ENCODE measurements around the gene LAMB2. TPM values are rescaled to one million over a fixed set of nuclear protein-coding genes. Genes with fewer than 3 reads are reported as not detected.

The LAMB2 gene
- total RNA-seq, 2 experiments from 2014 or later, result 0.44 TPM; not detected in 1

DNA sequence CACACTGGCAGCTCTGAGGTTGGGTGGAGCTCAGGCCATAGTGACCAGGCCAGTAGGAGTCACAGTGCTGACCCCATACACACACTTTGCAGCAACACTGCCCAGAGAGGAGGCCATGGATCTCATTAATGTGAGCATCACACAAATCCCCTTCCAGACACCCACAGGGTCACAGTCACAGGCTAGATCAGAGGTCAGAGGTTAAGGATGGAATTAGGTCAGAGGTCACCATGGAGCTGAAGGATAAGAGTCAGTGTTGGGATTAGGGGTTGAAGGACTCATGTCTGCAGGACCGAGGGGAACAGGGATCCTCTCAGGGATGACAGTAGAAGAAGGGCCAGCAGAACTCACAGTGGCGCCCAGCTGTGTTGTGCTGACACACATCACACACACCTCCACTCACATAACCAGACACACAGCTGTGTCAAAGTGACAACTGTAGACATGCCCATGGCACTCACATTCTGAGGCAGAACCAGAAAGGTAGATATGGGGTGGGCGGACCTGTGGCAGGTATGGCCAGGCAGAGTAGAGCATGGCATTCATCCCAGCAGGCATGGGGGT, 20.6 kb upstream of the LAMB2 start:
- intact Hi-C loops (cut with micrococcal nuclease; ENCODE audit: unreplicated experiment), result no loop called here
- CTCF ChIA-PET (ENCODE audit: unreplicated experiment), result no interaction called here
- no peaks in the 10 kb centered on the region for H4K20me1 ChIP-seq (ENCODE audit: insufficient read depth, low read length)

DNA sequence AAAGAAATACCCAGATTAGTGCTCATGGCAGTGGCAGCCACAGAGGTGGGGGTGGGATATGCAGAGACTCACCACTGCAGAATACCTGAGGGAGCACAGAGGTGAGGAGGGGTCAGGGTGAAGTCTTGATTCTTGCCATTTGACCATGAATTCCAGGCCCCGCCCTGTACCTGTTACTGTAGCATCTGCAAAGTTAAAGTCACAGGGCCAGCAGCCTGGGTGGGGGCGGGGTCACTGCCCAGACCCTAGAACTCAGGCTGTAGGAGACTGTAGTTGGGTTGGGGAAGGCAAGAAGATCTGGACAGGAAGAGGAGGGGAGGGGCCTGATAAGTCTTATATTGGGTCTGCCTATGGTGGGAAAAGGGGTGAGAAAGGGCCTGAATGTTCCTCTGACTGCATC, 18.8 kb upstream of the LAMB2 start:
- H4K20me1 ChIP-seq (ENCODE audit: insufficient read depth, low read length), result no peaks in the 10 kb centered on the region
- H3K4me1 ChIP-seq (ENCODE audit: insufficient read depth, low read length, poor library complexity, severe bottlenecking), result no peaks in the 10 kb centered on the region
- no peak overlapping the region for H3K4me3 ChIP-seq (ENCODE audit: low read depth, low read length, poor library complexity, severe bottlenecking)
- no peak overlapping the region for H3K27ac ChIP-seq (ENCODE audit: low read depth, low read length, poor library complexity, severe bottlenecking)
- no peak for DNase-seq (ENCODE audit: low spot score)
- H2AFZ ChIP-seq (ENCODE audit: low read length), result no peak overlapping the region
- TF ChIP-seq EZH2phosphoT487 (IDR thresholded peaks at IDR 0.05; ENCODE audit: borderline replicate concordance, low read depth, low read length), result no peak
- TF ChIP-seq, protein P1, sequence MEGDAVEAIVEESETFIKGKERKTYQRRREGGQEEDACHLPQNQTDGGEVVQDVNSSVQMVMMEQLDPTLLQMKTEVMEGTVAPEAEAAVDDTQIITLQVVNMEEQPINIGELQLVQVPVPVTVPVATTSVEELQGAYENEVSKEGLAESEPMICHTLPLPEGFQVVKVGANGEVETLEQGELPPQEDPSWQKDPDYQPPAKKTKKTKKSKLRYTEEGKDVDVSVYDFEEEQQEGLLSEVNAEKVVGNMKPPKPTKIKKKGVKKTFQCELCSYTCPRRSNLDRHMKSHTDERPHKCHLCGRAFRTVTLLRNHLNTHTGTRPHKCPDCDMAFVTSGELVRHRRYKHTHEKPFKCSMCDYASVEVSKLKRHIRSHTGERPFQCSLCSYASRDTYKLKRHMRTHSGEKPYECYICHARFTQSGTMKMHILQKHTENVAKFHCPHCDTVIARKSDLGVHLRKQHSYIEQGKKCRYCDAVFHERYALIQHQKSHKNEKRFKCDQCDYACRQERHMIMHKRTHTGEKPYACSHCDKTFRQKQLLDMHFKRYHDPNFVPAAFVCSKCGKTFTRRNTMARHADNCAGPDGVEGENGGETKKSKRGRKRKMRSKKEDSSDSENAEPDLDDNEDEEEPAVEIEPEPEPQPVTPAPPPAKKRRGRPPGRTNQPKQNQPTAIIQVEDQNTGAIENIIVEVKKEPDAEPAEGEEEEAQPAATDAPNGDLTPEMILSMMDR (conservative IDR thresholded peaks at IDR 0.05; ENCODE audit: low read length), result no peak
- H3K9me2 ChIP-seq (ENCODE audit: insufficient read depth, low read length), result no peaks in the 10 kb centered on the region
- CTCF ChIA-PET (ENCODE audit: unreplicated experiment), result no interaction called here
- no peaks in the 10 kb centered on the region for H3K36me3 ChIP-seq (ENCODE audit: insufficient read depth, low read length)
- BruUV-seq (replicated peaks), result no TSS peak
- H3K9me3 ChIP-seq (ENCODE audit: low read length), result no peaks in the 10 kb centered on the region
- H3K79me2 ChIP-seq (ENCODE audit: insufficient read depth, low read depth, low read length), result no peaks in the 10 kb centered on the region
- intact Hi-C loops (cut with micrococcal nuclease; ENCODE audit: unreplicated experiment), result no loop called here
- POLR2A ChIA-PET, result no interaction called here
- H3K4me2 ChIP-seq (ENCODE audit: low read length), result no peak overlapping the region

More for the DNA sequence above, 20.6 kb upstream of the LAMB2 start:
- POLR2A ChIA-PET, result no interaction called here
- H3K36me3 ChIP-seq (ENCODE audit: insufficient read depth, low read length), result no peaks in the 10 kb centered on the region
- H3K4me3 ChIP-seq (ENCODE audit: low read depth, low read length, poor library complexity, severe bottlenecking), result no peak overlapping the region
- H3K9me3 ChIP-seq (ENCODE audit: low read length), result no peaks in the 10 kb centered on the region
- no peak overlapping the region for H3K4me2 ChIP-seq (ENCODE audit: low read length)
- H2AFZ ChIP-seq (ENCODE audit: low read length), result no peak overlapping the region
- no peaks in the 10 kb centered on the region for H3K79me2 ChIP-seq (ENCODE audit: insufficient read depth, low read depth, low read length)
- H3K9me2 ChIP-seq (ENCODE audit: insufficient read depth, low read length), result no peaks in the 10 kb centered on the region
- no peak for TF ChIP-seq EZH2phosphoT487 (IDR thresholded peaks at IDR 0.05; ENCODE audit: borderline replicate concordance, low read depth, low read length)
- H3K4me1 ChIP-seq (ENCODE audit: insufficient read depth, low read length, poor library complexity, severe bottlenecking), result no peaks in the 10 kb centered on the region
- no TSS peak for BruUV-seq (replicated peaks)
- DNase-seq (ENCODE audit: low spot score), result no peak
- no peak overlapping the region for H3K27ac ChIP-seq (ENCODE audit: low read depth, low read length, poor library complexity, severe bottlenecking)

DNA sequence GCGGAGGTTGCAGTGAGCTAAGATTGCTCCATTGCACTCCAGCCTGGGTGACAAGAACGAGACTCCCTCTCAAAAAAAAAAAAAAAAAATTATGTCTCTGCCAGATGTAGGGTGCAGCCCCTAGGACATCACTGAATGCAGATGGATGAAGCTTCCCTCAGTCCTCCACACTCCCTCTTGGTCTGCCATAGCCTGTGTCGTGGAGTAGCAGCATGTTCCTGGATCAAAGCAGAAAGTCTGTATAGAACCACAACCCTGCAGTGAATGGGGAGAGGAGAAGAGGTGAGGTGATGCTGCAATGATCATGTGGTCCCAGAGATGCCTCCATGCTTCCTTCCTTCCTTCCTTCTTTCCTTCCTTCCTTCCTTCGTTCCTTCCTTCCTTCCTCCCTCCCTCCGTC, 15.3 kb upstream of the LAMB2 start:
- no peak for TF ChIP-seq EZH2phosphoT487 (IDR thresholded peaks at IDR 0.05; ENCODE audit: borderline replicate concordance, low read depth, low read length)
- TF ChIP-seq, protein P1 (conservative IDR thresholded peaks at IDR 0.05; ENCODE audit: low read length), result no peak
- Histone ChIP-seq H3K4me2 (ENCODE audit: low read length) (no peak overlapping the region), H3K4me3 (ENCODE audit: low read depth, low read length, poor library complexity, severe bottlenecking) (no peak overlapping the region), H3K4me1 (ENCODE audit: insufficient read depth, low read length, poor library complexity, severe bottlenecking) (no peaks in the 10 kb centered on the region), H4K20me1 (ENCODE audit: insufficient read depth, low read length) (no peaks in the 10 kb centered on the region), H3K9me2 (ENCODE audit: insufficient read depth, low read length) (no peaks in the 10 kb centered on the region), H3K9me3 (ENCODE audit: low read length) (no peaks in the 10 kb centered on the region), H3K36me3 (ENCODE audit: insufficient read depth, low read length) (no peaks in the 10 kb centered on the region), H3K27ac (ENCODE audit: low read depth, low read length, poor library complexity, severe bottlenecking) (no peak overlapping the region), H3K79me2 (ENCODE audit: insufficient read depth, low read depth, low read length) (no peaks in the 10 kb centered on the region), H2AFZ (ENCODE audit: low read length) (no peak overlapping the region)
- no peak for DNase-seq (ENCODE audit: low spot score)
- ChIA-PET POLR2A (interaction anchor here (0.7 kb wide), 1 partner anchor 150 kb away, joined by 3 read pairs; no protein-coding TSS in a partner anchor), CTCF (ENCODE audit: unreplicated experiment) (interaction anchor here (0.6 kb wide), 1 partner anchor 10 kb away, joined by 3 read pairs; no protein-coding TSS in a partner anchor)
- no TSS peak for BruUV-seq (replicated peaks)
- intact Hi-C loops (cut with micrococcal nuclease; ENCODE audit: unreplicated experiment), result no loop called here

All from OCI-LY7 (cell line).